SH-SY5Y (cell line): ENCODE measurements around the gene SMARCAL1.

ENCODE experiments used
- GATA2 ChIP-seq: IDR thresholded peaks from 2 replicates; pipeline ENCODE4 v1.6.1; 2011; ENCODE audit warnings: mild to moderate bottlenecking, low read depth, low read length
- GATA3 ChIP-seq: IDR thresholded peaks from 2 replicates; pipeline ENCODE4 v1.6.1; 2011; ENCODE audit warnings: low read depth, mild to moderate bottlenecking, low read length, moderate library complexity

DNA sequence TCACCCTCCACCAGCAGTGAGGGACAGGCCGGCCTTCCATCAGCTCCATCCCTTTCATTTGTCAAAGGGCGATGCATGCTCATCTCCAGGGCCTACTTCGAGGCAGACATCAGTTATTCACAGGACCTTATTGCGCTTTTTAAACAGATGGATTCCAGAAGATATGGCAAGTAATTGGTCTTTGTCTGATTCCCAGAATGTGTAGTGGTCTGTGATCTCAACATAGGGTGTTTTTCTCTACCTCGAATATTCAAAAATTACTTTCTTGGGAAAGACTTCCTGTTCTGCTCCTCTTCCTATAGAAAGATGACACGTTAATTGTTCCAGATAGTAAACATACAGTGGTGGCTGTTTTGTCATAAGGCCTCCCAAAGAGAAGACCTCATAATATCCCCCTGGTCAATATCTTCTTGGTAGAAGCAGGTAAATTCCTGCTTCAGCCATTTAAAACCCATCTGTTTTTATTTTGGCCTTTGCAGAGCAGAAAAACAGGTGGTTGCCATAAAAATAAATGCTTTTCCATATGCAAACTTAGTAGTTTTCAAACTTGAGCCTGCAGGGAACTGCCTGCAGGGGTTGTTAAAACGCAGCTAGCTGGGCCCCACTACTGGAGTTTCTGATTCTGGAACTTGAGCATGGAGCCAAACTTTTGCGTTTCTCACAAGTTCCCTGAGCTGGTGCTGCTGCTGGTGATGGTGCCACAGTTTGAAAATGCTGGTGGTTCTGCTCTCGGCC lies 8.2 kb downstream of the SMARCAL1 start:
- TF ChIP-seq GATA2 (no peak), GATA3 (no peak)
